Dendritic cell treated with granulocyte-macrophage colony-stimulating factor and Interleukin-4, amounts not matched to agents 40 ng/mL and 50 ng/mL, for 4 days (primary cell): ENCODE measurements around the gene PADI6.
A peak's percentile ranks its signal among the peaks of the same experiment; 100 is the strongest.

ENCODE experiments used
- H3K27ac Mint-ChIP-seq: one replicate; pipeline ENCODE4 v1.8.0; 2022; ENCODE audit warnings: mild to moderate bottlenecking, mixed read lengths
- H3K27me3 Mint-ChIP-seq: one replicate; pipeline ENCODE4 v1.8.0; 2022; ENCODE audit warnings: mild to moderate bottlenecking, mixed read lengths
- H3K36me3 Mint-ChIP-seq: one replicate; pipeline ENCODE4 v1.8.0; 2022; ENCODE audit warnings: low read depth, mixed read lengths
- H3K4me1 Mint-ChIP-seq: one replicate; pipeline ENCODE4 v1.8.0; 2022; ENCODE audit warnings: low read depth, mixed read lengths
- H3K4me3 Mint-ChIP-seq: one replicate; pipeline ENCODE4 v1.8.0; 2022; ENCODE audit warnings: mild to moderate bottlenecking, moderate library complexity, mixed read lengths
- H3K9me3 Mint-ChIP-seq: one replicate; pipeline ENCODE4 v1.8.0; 2022; ENCODE audit warnings: mixed read lengths
- intact Hi-C: fragments of 100-400 bp; cut with micrococcal nuclease; formaldehyde crosslinking; loops from one replicate; pipeline ENCODE4 v1.15.0; 2022

The PADI6 gene

DNA sequence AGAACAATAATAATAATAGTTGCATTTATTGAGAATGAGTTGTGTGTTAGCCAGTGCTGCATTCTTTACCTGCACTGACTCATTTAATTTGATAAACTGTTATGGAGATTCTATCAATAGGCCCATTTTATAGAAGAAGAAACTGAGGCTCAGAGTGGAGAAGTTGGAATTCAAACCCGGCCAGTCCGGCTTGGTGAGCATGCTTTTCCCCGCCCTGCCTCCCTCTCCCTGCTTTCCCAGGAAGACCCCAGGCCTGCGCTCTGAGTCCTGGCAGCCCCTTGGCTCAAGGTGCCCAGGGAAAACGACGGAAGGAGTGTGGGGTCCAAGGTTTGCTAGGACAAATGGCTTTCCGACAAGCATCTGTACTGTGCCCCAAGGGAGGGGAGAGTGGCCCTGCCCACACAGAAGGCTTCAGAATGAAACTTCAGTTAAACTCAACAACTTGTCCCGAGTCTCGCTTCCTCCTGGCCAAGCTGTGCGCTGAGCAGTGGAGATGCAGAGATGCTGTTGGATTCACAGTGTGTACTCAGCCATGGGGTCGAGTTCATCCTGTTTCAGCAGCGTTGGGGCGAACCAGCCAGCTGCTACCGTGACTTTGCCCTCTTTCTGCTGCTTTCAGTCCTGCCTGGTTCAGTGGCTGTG, 23.3 kb upstream of the PADI6 start:
- Mint-ChIP-seq H3K4me1 (peaks cover 13% of the 10 kb centered on the region), H3K36me3 (peaks cover 21% of the 10 kb centered on the region), H3K27me3 (no peaks in the 10 kb centered on the region), H3K4me3 (no peak overlapping the region), H3K27ac (no peak overlapping the region), H3K9me3 (no peaks in the 10 kb centered on the region)
- intact Hi-C loops: loop anchor here (10.0 kb wide), 1 partner anchor 56 kb away; no protein-coding TSS in a partner anchor

DNA sequence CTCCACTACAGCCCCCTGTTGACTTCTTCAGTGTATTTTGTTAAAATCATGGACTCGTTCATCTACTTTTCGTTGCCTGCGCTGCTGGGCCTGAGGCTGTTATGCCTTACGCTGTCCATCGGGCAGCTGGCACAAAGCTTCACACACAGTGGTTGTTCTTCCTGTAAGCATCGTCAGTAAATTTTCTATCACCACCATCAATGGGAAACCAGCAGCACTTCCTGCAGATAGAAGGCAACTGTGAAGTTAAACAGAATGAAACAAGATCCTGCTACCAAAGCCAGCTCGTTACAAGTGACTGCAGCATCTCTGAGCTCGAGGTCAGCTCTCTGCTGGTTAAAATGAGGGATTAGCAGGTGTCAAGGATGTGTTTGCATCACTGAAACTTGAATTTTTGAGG, 21.9 kb upstream of the PADI6 start:
- H3K4me1 Mint-ChIP-seq: peaks cover 13% of the 10 kb centered on the region
- H3K27me3 Mint-ChIP-seq: no peaks in the 10 kb centered on the region
- no peak overlapping the region for H3K4me3 Mint-ChIP-seq
- no peaks in the 10 kb centered on the region for H3K9me3 Mint-ChIP-seq
- intact Hi-C loops: no loop called here
- no peak overlapping the region for H3K27ac Mint-ChIP-seq
- H3K36me3 Mint-ChIP-seq: peaks cover 22% of the 10 kb centered on the region

DNA sequence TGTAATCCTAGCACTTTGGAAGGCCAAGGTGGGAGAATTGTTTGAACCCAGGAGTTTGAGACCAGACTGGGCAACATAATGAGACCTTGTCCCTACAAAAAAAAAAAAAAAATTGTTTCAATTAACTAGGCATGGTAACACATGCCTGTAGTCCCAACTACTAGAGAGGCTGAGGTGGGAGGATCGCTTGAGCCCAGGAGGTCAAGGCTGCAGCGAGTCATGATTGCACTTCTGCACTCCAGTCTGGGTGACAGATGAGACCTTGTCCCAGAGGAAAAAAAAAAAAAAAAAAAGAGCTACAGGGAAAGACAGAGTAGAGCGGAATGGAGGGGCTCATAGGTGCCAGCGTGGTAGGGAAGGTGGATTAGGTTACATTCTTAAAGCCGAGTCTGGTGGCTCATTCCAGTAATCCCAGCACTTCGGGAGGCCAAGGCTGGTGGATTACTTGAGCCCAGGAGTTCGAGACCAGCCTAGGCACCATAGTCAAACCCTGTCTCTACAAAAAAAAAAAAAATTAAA, 21.0 kb upstream of the PADI6 start:
- intact Hi-C loops: no loop called here
- no peak overlapping the region for H3K4me3 Mint-ChIP-seq
- no peak overlapping the region for H3K27ac Mint-ChIP-seq
- peaks cover 13% of the 10 kb centered on the region for H3K4me1 Mint-ChIP-seq
- no peaks in the 10 kb centered on the region for H3K9me3 Mint-ChIP-seq
- peaks cover 16% of the 10 kb centered on the region for H3K36me3 Mint-ChIP-seq
- H3K27me3 Mint-ChIP-seq: no peaks in the 10 kb centered on the region

DNA sequence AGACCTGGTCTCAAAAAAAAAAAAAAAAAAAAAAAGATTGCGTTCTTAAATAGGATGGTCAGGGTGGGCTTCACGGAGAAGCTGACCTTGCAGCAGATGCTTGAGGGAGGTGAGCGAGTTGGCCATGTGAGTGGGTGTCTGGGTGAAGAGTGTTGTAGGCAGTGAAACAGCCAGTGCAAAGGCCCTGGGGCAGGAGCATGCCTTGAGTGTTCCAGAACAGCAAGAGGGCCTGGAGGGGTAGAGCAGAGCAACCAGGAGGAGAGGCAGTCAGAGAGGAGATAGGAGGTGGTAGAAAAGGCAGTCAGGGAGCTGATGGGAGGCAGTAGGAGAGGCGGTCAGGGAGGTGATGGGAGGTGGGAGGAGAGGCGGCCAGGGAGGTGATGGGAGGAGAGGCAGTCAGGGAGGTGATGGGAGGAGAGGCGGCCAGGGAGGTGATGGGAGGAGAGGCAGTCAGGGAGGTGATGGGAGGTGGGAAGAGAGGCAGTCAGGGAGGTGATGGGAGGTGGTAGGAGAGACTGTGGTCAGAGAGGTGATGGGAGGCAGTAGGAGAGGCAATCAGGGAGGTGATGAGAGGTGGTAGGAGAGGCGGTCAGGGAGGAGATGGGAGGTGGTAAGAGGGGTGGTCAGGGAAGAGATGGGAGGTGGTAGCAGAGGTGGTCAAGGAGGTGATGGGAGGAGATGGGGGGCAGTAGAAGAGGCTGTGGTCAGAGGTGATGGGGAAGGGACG, 20.2 kb upstream of the PADI6 start:
- H3K9me3 Mint-ChIP-seq: no peaks in the 10 kb centered on the region
- intact Hi-C loops: no loop called here
- H3K27ac Mint-ChIP-seq: peak overlapping the region; percentile 28
- peaks cover 10% of the 10 kb centered on the region for H3K36me3 Mint-ChIP-seq
- peaks cover 18% of the 10 kb centered on the region for H3K4me1 Mint-ChIP-seq
- H3K4me3 Mint-ChIP-seq: no peak overlapping the region
- no peaks in the 10 kb centered on the region for H3K27me3 Mint-ChIP-seq

DNA sequence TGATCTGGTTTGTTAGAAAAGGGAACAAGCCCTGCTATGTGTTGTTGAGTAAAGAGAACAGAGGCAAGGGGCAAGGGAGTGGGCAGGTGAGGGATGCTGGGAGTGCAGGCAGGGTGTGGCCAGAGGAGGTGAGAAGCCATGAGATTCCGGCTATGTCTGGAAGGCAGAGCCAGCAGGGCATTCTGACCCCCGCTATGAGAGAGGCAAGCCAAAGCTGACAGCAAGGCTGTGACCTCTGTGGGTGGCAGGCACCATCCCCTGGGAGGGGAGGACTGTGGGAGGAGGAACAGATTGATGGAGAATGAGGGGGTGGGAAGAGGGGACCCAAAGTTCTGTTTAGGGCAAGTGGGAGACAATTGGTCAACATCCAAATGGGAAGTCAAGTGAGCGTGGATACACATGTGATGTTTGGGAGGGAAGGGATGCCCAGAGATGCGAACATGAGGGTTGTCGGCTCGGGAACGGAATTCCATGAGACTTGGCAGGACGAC, 19.5 kb upstream of the PADI6 start:
- H3K27me3 Mint-ChIP-seq: no peaks in the 10 kb centered on the region
- intact Hi-C loops: no loop called here
- H3K27ac Mint-ChIP-seq: peak overlapping the region; percentile 28
- no peak overlapping the region for H3K4me3 Mint-ChIP-seq
- peaks cover 19% of the 10 kb centered on the region for H3K4me1 Mint-ChIP-seq
- H3K9me3 Mint-ChIP-seq: no peaks in the 10 kb centered on the region
- H3K36me3 Mint-ChIP-seq: peaks cover 7% of the 10 kb centered on the region

DNA sequence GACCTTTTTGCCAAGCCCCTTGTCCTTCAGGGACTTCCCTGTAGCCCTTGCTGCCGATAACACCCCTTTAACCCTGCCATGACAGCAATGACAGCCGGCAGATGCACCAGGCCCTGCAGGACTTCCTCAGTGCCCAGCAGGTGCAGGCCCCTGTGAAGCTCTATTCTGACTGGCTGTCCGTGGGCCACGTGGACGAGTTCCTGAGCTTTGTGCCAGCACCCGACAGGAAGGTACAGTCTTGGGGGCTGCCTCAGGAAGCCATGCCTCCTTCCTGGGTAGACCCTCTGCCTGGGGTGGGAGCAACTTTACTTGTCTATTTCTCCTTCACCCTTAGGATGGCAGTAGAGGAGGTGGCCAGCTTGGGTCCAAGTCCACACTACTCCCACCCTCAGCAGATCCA, 16.1 kb upstream of the PADI6 start:
- intact Hi-C loops: no loop called here
- H3K36me3 Mint-ChIP-seq: peaks cover 22% of the 10 kb centered on the region
- no peaks in the 10 kb centered on the region for H3K9me3 Mint-ChIP-seq
- peaks cover 19% of the 10 kb centered on the region for H3K4me1 Mint-ChIP-seq
- no peak overlapping the region for H3K27ac Mint-ChIP-seq
- no peaks in the 10 kb centered on the region for H3K27me3 Mint-ChIP-seq
- H3K4me3 Mint-ChIP-seq: no peak overlapping the region

DNA sequence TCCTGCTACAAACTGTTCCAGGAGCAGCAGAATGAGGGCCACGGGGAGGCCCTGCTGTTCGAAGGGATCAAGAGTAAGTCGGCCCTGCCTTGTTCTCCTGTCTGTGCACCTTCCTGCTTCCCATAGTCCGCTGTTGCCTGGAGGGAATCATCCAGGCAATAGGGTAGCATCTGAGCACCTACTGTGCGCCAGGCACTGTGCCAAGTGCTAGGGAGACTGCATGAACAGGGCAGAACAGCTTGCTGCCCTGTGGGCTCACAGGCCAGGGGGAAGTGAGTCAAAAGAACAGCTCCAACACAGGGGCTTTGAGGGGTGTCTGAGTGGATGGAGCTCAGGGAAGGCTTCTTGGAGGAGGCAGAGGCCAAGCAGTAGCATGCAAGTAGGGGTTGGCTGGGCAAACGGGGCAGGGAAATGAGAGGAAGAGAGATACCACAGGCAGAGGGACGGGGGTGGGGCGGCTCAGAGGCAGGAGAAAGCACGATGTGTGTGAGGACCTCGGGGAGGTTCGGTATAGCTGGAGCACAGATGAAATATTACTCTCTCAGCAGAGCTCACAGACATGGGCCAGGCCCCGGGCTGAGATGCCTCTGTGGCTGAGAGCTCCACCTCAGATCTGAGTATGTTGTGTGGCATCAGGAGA, 15.5 kb upstream of the PADI6 start:
- Mint-ChIP-seq H3K4me3 (no peak overlapping the region), H3K36me3 (peaks cover 22% of the 10 kb centered on the region), H3K27ac (peak overlapping the region; percentile 31), H3K9me3 (no peaks in the 10 kb centered on the region), H3K4me1 (peaks cover 19% of the 10 kb centered on the region), H3K27me3 (no peaks in the 10 kb centered on the region)
- intact Hi-C loops: no loop called here

DNA sequence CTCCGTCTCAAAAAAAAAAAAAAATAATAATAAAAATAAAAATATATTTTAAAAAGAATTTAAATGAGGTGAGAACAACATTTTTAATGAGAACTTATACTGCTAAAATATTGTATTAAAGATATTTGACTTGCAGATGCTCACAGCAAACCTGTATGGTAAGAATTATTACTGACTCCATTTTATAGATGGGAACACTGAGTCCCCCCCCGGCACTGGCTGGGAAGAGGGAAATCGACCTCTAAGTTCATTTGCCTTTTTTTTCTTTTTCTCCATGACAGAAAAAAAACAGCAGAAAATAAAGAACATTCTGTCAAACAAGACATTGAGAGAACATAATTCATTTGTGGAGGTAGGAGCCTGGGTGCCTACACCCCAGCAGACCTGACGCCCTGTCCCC, 13.4 kb upstream of the PADI6 start:
- H3K27ac Mint-ChIP-seq: no peak overlapping the region
- intact Hi-C loops: no loop called here
- H3K4me3 Mint-ChIP-seq: no peak overlapping the region
- peaks cover 22% of the 10 kb centered on the region for H3K36me3 Mint-ChIP-seq
- H3K27me3 Mint-ChIP-seq: no peaks in the 10 kb centered on the region
- peaks cover 7% of the 10 kb centered on the region for H3K4me1 Mint-ChIP-seq
- H3K9me3 Mint-ChIP-seq: no peaks in the 10 kb centered on the region

DNA sequence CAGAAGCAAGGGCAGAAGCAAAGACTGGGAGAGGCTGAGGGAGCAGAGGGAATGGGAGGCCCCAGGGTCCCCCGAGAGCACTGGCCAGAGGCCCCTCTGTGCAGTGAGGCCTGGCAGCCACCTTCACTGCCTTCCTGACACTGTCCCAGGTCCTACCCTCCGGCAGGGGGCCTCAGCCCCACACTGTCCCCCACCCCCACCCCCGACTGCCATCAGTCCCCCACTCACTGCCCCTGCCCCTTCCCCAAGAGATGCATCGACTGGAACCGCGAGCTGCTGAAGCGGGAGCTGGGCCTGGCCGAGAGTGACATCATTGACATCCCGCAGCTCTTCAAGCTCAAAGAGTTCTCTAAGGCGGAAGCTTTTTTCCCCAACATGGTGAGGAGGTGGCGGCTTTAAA, 13.0 kb upstream of the PADI6 start:
- H3K27ac Mint-ChIP-seq: no peak overlapping the region
- no peak overlapping the region for H3K4me3 Mint-ChIP-seq
- intact Hi-C loops: no loop called here
- H3K4me1 Mint-ChIP-seq: peaks cover 11% of the 10 kb centered on the region
- no peaks in the 10 kb centered on the region for H3K27me3 Mint-ChIP-seq
- H3K36me3 Mint-ChIP-seq: peaks cover 22% of the 10 kb centered on the region
- H3K9me3 Mint-ChIP-seq: no peaks in the 10 kb centered on the region

DNA sequence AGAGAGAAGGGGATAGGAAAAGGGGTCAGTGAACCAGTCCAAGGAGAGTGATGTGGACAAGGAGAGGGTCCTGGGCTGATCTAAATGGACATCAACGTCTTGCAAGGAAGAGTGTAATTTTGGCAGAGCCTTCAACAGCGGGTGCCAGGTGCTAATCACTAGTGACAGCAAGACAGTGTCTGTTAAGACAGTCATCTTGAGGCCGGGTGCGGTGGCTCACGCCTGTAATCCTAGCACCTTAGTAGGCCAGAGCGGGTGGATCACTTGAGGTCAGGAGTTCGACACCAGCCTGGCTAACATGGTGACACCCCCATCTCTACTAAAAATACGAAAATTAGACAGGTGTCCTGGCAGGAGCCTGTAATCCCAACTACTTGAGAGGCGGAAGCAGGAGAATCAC, 12.2 kb upstream of the PADI6 start:
- no peaks in the 10 kb centered on the region for H3K27me3 Mint-ChIP-seq
- H3K4me1 Mint-ChIP-seq: peaks cover 11% of the 10 kb centered on the region
- H3K4me3 Mint-ChIP-seq: no peak overlapping the region

DNA sequence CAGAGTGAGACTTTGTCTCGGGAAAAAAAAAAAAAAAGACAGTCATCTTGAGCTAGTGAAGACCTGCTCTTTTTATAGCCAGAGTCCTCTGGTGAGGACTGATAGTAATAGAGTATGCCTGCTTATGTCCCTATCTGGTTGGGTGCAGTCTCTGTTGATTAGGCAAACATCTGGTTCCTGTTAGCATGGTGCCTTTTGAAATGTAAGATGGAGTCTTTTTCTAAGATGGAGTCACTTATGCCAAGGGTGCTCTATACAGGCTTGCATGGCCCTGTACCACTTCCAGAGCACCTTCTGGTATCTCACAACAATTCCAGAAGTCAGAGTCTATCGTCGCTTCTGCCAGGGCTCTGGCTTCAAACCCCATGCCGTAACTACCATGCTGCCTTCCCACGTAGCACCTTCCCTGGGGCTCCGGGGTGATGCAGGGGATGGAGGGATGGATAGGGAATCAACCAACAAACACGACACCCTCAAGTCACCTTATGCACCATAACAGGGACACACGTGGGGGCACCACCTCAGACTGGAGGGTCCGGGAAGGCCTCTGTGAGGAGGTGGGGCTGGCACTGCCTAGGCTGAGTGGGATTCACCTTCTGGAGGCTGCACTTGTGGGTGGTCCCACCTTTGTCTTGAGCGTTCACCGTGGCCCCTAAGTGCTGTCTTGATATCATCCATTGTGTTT, 11.6 kb upstream of the PADI6 start:
- Mint-ChIP-seq H3K4me3 (no peak overlapping the region), H3K4me1 (peaks cover 16% of the 10 kb centered on the region), H3K9me3 (no peaks in the 10 kb centered on the region), H3K36me3 (peaks cover 15% of the 10 kb centered on the region), H3K27ac (no peak overlapping the region), H3K27me3 (no peaks in the 10 kb centered on the region)
- intact Hi-C loops: no loop called here

More for the DNA sequence above, 12.2 kb upstream of the PADI6 start:
- intact Hi-C loops: no loop called here
- no peak overlapping the region for H3K27ac Mint-ChIP-seq
- H3K9me3 Mint-ChIP-seq: no peaks in the 10 kb centered on the region
- H3K36me3 Mint-ChIP-seq: peaks cover 18% of the 10 kb centered on the region

DNA sequence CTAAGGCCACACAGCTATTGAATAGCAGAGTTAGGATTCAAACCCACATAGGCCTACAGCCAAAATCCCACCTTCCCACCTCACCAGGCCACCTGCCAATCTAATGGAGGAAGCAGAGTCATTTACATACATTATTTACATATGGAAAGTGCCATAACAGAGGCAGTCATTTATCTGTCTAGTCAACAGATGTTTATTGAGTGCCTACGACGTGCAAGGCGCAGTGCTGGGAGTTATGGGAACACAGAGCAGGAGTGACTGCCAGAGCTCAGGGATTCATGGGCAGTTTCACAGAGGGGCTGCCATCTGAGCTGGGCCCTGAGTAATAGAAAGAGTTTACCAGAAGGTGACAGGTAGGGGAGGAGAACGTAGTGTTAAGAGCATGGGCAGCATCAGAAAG, 10.3 kb upstream of the PADI6 start:
- H3K4me3 Mint-ChIP-seq: no peak overlapping the region
- no peaks in the 10 kb centered on the region for H3K9me3 Mint-ChIP-seq
- intact Hi-C loops: no loop called here
- peaks cover 15% of the 10 kb centered on the region for H3K36me3 Mint-ChIP-seq
- H3K4me1 Mint-ChIP-seq: peaks cover 17% of the 10 kb centered on the region
- H3K27me3 Mint-ChIP-seq: peaks cover 4% of the 10 kb centered on the region
- no peak overlapping the region for H3K27ac Mint-ChIP-seq

DNA sequence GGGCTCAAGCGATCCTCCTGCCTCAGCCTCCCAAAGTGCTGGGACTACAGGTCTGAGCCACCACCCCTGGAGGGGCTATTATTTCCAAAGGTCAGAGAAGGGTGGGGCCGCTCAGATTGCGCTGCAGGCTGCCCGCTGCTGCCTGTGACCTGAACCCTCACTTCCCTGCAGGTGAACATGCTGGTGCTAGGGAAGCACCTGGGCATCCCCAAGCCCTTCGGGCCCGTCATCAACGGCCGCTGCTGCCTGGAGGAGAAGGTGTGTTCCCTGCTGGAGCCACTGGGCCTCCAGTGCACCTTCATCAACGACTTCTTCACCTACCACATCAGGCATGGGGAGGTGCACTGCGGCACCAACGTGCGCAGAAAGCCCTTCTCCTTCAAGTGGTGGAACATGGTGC, 8.6 kb upstream of the PADI6 start:
- H3K27me3 Mint-ChIP-seq: peaks cover 4% of the 10 kb centered on the region
- H3K27ac Mint-ChIP-seq: no peak overlapping the region
- peaks cover 16% of the 10 kb centered on the region for H3K4me1 Mint-ChIP-seq
- H3K4me3 Mint-ChIP-seq: no peak overlapping the region
- no peaks in the 10 kb centered on the region for H3K9me3 Mint-ChIP-seq
- peaks cover 15% of the 10 kb centered on the region for H3K36me3 Mint-ChIP-seq
- intact Hi-C loops: no loop called here

DNA sequence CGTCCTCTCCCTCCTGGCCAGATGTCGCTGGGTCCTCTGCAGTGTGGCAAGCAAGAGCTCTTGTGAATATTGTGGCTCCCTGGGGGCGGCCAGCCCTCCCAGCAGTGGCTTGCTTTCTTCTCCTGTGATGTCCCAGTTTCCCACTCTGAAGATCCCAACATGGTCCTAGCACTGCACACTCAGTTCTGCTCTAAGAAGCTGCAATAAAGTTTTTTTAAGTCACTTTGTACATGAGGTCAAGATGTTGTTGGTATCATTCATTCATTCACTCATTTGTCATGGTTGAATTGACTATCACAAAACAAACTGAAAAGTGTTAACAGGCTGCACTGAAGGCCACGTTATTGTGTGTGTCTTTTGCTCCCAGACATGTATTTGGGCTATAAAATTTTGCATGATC, 8.2 kb upstream of the PADI6 start:
- H3K27ac Mint-ChIP-seq: no peak overlapping the region
- H3K27me3 Mint-ChIP-seq: peaks cover 7% of the 10 kb centered on the region
- H3K4me3 Mint-ChIP-seq: no peak overlapping the region
- peaks cover 16% of the 10 kb centered on the region for H3K4me1 Mint-ChIP-seq
- intact Hi-C loops: no loop called here
- peaks cover 12% of the 10 kb centered on the region for H3K36me3 Mint-ChIP-seq
- H3K9me3 Mint-ChIP-seq: no peaks in the 10 kb centered on the region
